Endothelial cell of umbilical vein (primary cell): Measurements from ENCODE around the gene KCNH1. TPM values are rescaled to one million over a fixed set of nuclear protein-coding genes. Genes with fewer than 3 reads are reported as not detected.

Experiments
- BruUV-seq: library from RNA; stranded (reverse); fragments of 400-500 nt; replicated peaks from 2 replicates; lab custom pipeline; 2021; lab: Mats Ljungman, UMichigan
- CTCF ChIA-PET: fragments of 300-600, 350-600 bp; sonication (Branson Sonifier 250); formaldehyde crosslinking; loops from one replicate; lab custom pipeline; 2021; ENCODE audit warnings: antibody characterized with exemption, inconsistent platforms; lab: Charles Lee
- POLR2A ChIA-PET: fragments of 300-600, 350-600 bp; sonication (Branson Sonifier 250); formaldehyde crosslinking; loops from one replicate; lab custom pipeline; 2021; ENCODE audit warnings: antibody characterized with exemption, inconsistent platforms; lab: Charles Lee
- DNase-seq: peaks from one replicate; pipeline ENCODE4 v3.0.0-alpha.2; 2011; ENCODE audit warnings: low read depth, low spot score
- FAIRE-seq: peaks from 2 replicates; lab custom pipeline; 2011; peaks lifted over from hg19 to GRCh38; lab: Jason Lieb, UNC
- H2AFZ ChIP-seq: 2 replicates; pipeline ENCODE4 v1.6.0; 2012; ENCODE audit warnings: low read depth, low read length, control low read depth, inconsistent platforms
- H3K27ac ChIP-seq: 2 replicates; pipeline ENCODE4 v1.5.1; 2011; ENCODE audit warnings: low read depth, mild to moderate bottlenecking, control low read depth, low read length, moderate library complexity; ENCODE audit not compliant: insufficient read depth
- H3K27me3 ChIP-seq, 2 experiments: 2 replicates each; pipeline versions ENCODE4 v1.6.0 to v1.6.1; 2011; ENCODE audit warnings: low read length in 2 of 2, mixed read lengths in 1 of 2; ENCODE audit not compliant: control insufficient read depth in 2 of 2, insufficient read depth in 2 of 2
- H3K36me3 ChIP-seq, 2 experiments: 2 replicates in 1 of 2; 3 replicates in 1 of 2; pipeline ENCODE4 v1.5.1; 2011; ENCODE audit warnings: low read length in 2 of 2, mild to moderate bottlenecking in 1 of 2, moderate library complexity in 1 of 2; ENCODE audit not compliant: control insufficient read depth in 2 of 2, insufficient read depth in 2 of 2; ENCODE audit errors: extremely low read depth in 1 of 2
- H3K4me1 ChIP-seq: 3 replicates; pipeline ENCODE4 v1.5.1; 2011; ENCODE audit warnings: mild to moderate bottlenecking, low read length; ENCODE audit not compliant: control insufficient read depth, insufficient read depth; ENCODE audit errors: extremely low read depth
- H3K4me2 ChIP-seq: 2 replicates; pipeline ENCODE4 v1.6.1; 2011; ENCODE audit warnings: low read length, control low read depth, mixed read lengths; ENCODE audit not compliant: insufficient read depth
- H3K4me3 ChIP-seq, 3 experiments: fragments of 200-600 bp in 1 of 3; sonication (generic), shearing (Covaris generic) in 1 of 3; replicated peaks in 1 of 3; 2 replicates each; pipeline ENCODE4 v1.5.1; 2011 to 2016; ENCODE audit warnings: control low read depth in 3 of 3, low read length in 3 of 3, mild to moderate bottlenecking in 2 of 3, inconsistent platforms in 1 of 3, low read depth in 1 of 3, moderate library complexity in 1 of 3; ENCODE audit not compliant: insufficient read depth in 1 of 3
- H3K79me2 ChIP-seq: 2 replicates; pipeline ENCODE4 v1.6.0; 2012; ENCODE audit warnings: low read length, inconsistent platforms; ENCODE audit not compliant: control insufficient read depth, insufficient read depth
- H3K9ac ChIP-seq: replicated peaks from 2 replicates; pipeline ENCODE3; 2011; ENCODE audit warnings: low read length, control low read depth; ENCODE audit not compliant: insufficient read depth; ENCODE audit errors: extremely low read depth
- H3K9me1 ChIP-seq: replicated peaks from 3 replicates; pipeline ENCODE4 v1.6.0; 2011; ENCODE audit warnings: mild to moderate bottlenecking, low read length; ENCODE audit not compliant: control insufficient read depth, insufficient read depth; ENCODE audit errors: extremely low read depth
- H3K9me3 ChIP-seq: replicated peaks from 2 replicates; pipeline ENCODE4 v1.5.1; 2012; ENCODE audit warnings: low read length, inconsistent platforms; ENCODE audit not compliant: control insufficient read depth, insufficient read depth
- H4K20me1 ChIP-seq: replicated peaks from 2 replicates; pipeline ENCODE3; 2011; ENCODE audit warnings: mild to moderate bottlenecking, low read length; ENCODE audit not compliant: control insufficient read depth, insufficient read depth; ENCODE audit errors: extremely low read depth
- CTCF ChIP-seq, 2 donors: IDR thresholded peaks; 1 replicate in 1 of 2; 2 replicates in 1 of 2; pipeline ENCODE4 v1.5.1; 2011; ENCODE audit warnings: low read length in 2 of 2, mild to moderate bottlenecking in 2 of 2, moderate library complexity in 2 of 2, control low read depth in 1 of 2, inconsistent platforms in 1 of 2, low read depth in 1 of 2; ENCODE audit not compliant: insufficient read depth in 1 of 2; ENCODE audit errors: extremely low read depth in 1 of 2
- EZH2 ChIP-seq: IDR thresholded peaks from 2 replicates; pipeline ENCODE4 v1.6.1; 2012; ENCODE audit warnings: borderline replicate concordance, low read depth, mild to moderate bottlenecking, moderate library complexity, low read length, inconsistent platforms; ENCODE audit not compliant: severe bottlenecking
- FOS ChIP-seq: IDR thresholded peaks from 2 replicates; pipeline ENCODE4 v1.6.1; 2011; ENCODE audit warnings: mild to moderate bottlenecking, low read length, moderate library complexity, borderline replicate concordance; ENCODE audit not compliant: insufficient read depth
- GATA2 ChIP-seq: IDR thresholded peaks from 2 replicates; pipeline ENCODE4 v1.7.0; 2011; ENCODE audit warnings: low read depth, mild to moderate bottlenecking, moderate library complexity, mixed read lengths, low read length; ENCODE audit not compliant: insufficient read length, insufficient read depth
- JUN ChIP-seq: IDR thresholded peaks from 2 replicates; pipeline ENCODE4 v1.6.1; 2011; ENCODE audit warnings: borderline replicate concordance, low read depth; ENCODE audit not compliant: insufficient read length, insufficient read depth
- MAX ChIP-seq: IDR thresholded peaks from 2 replicates; pipeline ENCODE4 v1.6.1; 2011; ENCODE audit not compliant: insufficient read depth, insufficient read length
- MYC ChIP-seq: IDR thresholded peaks from one replicate; pipeline ENCODE4 v1.6.1; 2011; ENCODE audit warnings: mild to moderate bottlenecking, low read depth, low read length
- POLR2A ChIP-seq: IDR thresholded peaks from 2 replicates; pipeline ENCODE4 v1.6.1; 2012; ENCODE audit warnings: low read depth, mild to moderate bottlenecking, control low read depth, low read length
- POLR2AphosphoS5 ChIP-seq: IDR thresholded peaks from 2 replicates; pipeline ENCODE4 v1.6.1; 2012; ENCODE audit warnings: low read depth, mild to moderate bottlenecking, control low read depth, low read length, moderate library complexity; ENCODE audit not compliant: insufficient read depth
- dilution Hi-C: fragments of 300-500 bp; cut with MboI; formaldehyde crosslinking; loops from one replicate; pipeline ENCODE4 v1.15.0; 2019; ENCODE audit warnings: low sequenced_read_pairs; ENCODE audit not compliant: extremely low pct_ligation_motif_present
- intact Hi-C: fragments of 100-400 bp; cut with micrococcal nuclease; formaldehyde crosslinking; loops from one replicate; pipeline ENCODE4 v1.10.0; 2022
- polyA plus RNA-seq, 4 experiments: library from polyadenylated mRNA; depleted of rRNA in 3 of 4; stranded (reverse) in 3 of 4; unstranded in 1 of 4; fragments of >200 nt; gene quantifications; 2 replicates each; pipeline versions ENCODE4 v1.2.1 to v1.2.3, GENCODE V29; 2011 to 2012; ENCODE audit warnings: missing spikeins in 1 of 4
- total RNA-seq: library from RNA; stranded (reverse); gene quantifications from 2 replicates; pipeline ENCODE4 v1.2.3, GENCODE V29; 2021

Gene KCNH1
- total and polyA plus RNA-seq, 2 donors (not counting 3 experiments of a cell fraction or from before 2014, with no cell fraction given): not detected

GRCh38 chr1:210899676-210900075 lies 234.3 kb downstream of the KCNH1 start:
- DNase-seq (no peak), FAIRE-seq (no peak)
- H3K9ac ChIP-seq: no peak overlapping the region
- peaks cover 6% of the 10 kb centered on the region for H3K9me3 ChIP-seq
- dilution Hi-C loops (no loop called here), intact Hi-C loops (no loop called here)
- BruUV-seq: no TSS peak
- TF ChIP-seq CTCF (IDR thresholded peaks at IDR 0.05; ENCODE audit: extremely low read depth in 1 of 2, insufficient read depth in 1 of 2, low read depth in 1 of 2, low read length in 2 of 2): no peak
- no peak for TF ChIP-seq EZH2
- no peak for TF ChIP-seq FOS
- no peak for TF ChIP-seq GATA2
- TF ChIP-seq MYC: no peak
- TF ChIP-seq MAX: no peak
- TF ChIP-seq JUN: no peak
- TF ChIP-seq POLR2A: no peak
- TF ChIP-seq POLR2AphosphoS5: no peak
- H2AFZ ChIP-seq: no peak overlapping the region
- H3K79me2 ChIP-seq: no peaks in the 10 kb centered on the region
- no peaks in the 10 kb centered on the region for H3K36me3 ChIP-seq
- no peaks in the 10 kb centered on the region for H4K20me1 ChIP-seq
- no peaks in the 10 kb centered on the region for H3K27me3 ChIP-seq
- H3K4me2 ChIP-seq: no peak overlapping the region
- H3K9me1 ChIP-seq: no peaks in the 10 kb centered on the region
- H3K27ac ChIP-seq: no peak overlapping the region
- CTCF ChIA-PET: no interaction called here
- no peak overlapping the region for H3K4me3 ChIP-seq
- POLR2A ChIA-PET: no interaction called here
- H3K4me1 ChIP-seq: no peaks in the 10 kb centered on the region
